ENCODE data around the gene LARP4. TPM values are rescaled to one million over a fixed set of nuclear protein-coding genes. Genes with fewer than 3 reads are reported as not detected.

Gene LARP4
- total RNA-seq, 1 donor from 2014 or later = 38.9 TPM

- peaks cover 32% of the 10 kb centered on the region for H3K4me1 Mint-ChIP-seq (ENCODE audit: low read depth)
- H3K27me3 Mint-ChIP-seq (ENCODE audit: low read depth) = no peaks in the 10 kb centered on the region
- TF ChIP-seq, protein P1, sequence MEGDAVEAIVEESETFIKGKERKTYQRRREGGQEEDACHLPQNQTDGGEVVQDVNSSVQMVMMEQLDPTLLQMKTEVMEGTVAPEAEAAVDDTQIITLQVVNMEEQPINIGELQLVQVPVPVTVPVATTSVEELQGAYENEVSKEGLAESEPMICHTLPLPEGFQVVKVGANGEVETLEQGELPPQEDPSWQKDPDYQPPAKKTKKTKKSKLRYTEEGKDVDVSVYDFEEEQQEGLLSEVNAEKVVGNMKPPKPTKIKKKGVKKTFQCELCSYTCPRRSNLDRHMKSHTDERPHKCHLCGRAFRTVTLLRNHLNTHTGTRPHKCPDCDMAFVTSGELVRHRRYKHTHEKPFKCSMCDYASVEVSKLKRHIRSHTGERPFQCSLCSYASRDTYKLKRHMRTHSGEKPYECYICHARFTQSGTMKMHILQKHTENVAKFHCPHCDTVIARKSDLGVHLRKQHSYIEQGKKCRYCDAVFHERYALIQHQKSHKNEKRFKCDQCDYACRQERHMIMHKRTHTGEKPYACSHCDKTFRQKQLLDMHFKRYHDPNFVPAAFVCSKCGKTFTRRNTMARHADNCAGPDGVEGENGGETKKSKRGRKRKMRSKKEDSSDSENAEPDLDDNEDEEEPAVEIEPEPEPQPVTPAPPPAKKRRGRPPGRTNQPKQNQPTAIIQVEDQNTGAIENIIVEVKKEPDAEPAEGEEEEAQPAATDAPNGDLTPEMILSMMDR (IDR thresholded peaks at IDR 0.05) = no peak
- no peak overlapping the region for H3K27ac Mint-ChIP-seq (ENCODE audit: unreplicated experiment)
- no peaks in the 10 kb centered on the region for H3K36me3 Mint-ChIP-seq (ENCODE audit: low read depth)
- no peak for DNase-seq (ENCODE audit: low spot score)
- no peak overlapping the region for H3K4me3 Mint-ChIP-seq (ENCODE audit: unreplicated experiment)
- H3K9me3 Mint-ChIP-seq (ENCODE audit: low read depth) = no peaks in the 10 kb centered on the region
Measured at GRCh38 chr12:50394469-50395029, 6.1 kb upstream of the LARP4 start.

DNA sequence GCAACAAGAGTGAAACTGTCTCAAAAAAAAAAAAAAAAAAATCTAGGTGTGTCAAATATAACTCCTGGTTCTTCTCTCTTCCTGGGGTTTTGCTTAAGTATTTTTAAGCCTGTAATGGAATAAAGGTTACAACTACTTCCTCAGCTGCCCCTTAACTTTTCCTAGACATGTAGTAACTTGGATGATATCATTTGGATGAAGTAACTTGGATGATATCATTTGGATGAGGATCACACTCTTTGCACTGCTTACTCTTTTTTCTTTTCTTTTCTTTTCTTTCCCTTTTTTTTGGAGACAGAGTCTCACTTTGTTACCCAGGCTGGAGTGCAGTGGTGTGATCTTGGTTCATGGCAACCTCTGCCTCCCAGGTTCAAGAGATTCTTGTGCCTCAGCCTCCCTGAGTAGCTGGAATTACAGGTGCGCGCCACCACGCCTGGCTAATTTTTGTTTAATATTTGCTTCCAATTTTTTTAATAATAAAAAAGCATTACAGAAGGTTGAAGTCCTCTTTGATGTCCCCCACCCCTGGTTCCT lies 3.5 kb upstream of the LARP4 start:
- TF ChIP-seq, protein P1 (IDR thresholded peaks at IDR 0.05) = no peak

GRCh38 chr12:50398931-50399330 lies 1.8 kb upstream of the LARP4 start:
- Mint-ChIP-seq H3K4me1 (ENCODE audit: low read depth) (peaks cover 43% of the 10 kb centered on the region), H3K36me3 (ENCODE audit: low read depth) (no peaks in the 10 kb centered on the region), H3K27ac (ENCODE audit: unreplicated experiment) (no peak overlapping the region), H3K9me3 (ENCODE audit: low read depth) (no peaks in the 10 kb centered on the region), H3K27me3 (ENCODE audit: low read depth) (no peaks in the 10 kb centered on the region), H3K4me3 (ENCODE audit: unreplicated experiment) (no peak overlapping the region)
- no peak for DNase-seq (ENCODE audit: low spot score)
- TF ChIP-seq, protein P1 (IDR thresholded peaks at IDR 0.05) = no peak

More for the DNA sequence above, 3.5 kb upstream of the LARP4 start:
- Mint-ChIP-seq H3K36me3 (ENCODE audit: low read depth) (no peaks in the 10 kb centered on the region), H3K27ac (ENCODE audit: unreplicated experiment) (peak overlapping the region; percentile 61), H3K4me3 (ENCODE audit: unreplicated experiment) (no peak overlapping the region), H3K4me1 (ENCODE audit: low read depth) (peaks cover 25% of the 10 kb centered on the region), H3K9me3 (ENCODE audit: low read depth) (no peaks in the 10 kb centered on the region), H3K27me3 (ENCODE audit: low read depth) (no peaks in the 10 kb centered on the region)
- DNase-seq (ENCODE audit: low spot score) = no peak

DNA sequence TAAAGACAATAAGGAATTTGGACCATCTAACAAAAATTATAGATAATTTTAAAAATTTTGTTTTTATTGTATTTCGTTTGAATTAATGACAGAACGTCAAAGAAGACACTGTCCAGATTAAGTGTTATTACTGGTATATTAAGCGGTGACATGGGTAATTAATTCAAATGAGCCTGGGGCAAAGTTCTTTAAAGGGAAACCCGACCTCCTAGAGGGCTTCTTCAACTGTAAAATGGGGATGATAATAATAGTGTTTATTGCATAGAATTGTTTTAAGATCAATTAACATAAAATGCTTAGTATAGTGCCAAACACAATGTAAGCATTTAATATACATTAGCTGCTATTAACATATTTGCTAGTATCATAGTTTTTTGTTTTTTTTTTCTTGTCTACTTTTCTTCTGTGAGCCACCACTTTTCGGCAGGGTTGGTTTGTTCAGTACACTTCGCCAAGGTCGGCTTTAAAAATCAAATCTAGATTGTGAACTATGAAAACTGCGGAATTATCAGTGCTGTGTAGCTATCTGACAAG lies 514 bp upstream of the LARP4 start:
- Mint-ChIP-seq H3K36me3 (ENCODE audit: low read depth) (no peaks in the 10 kb centered on the region), H3K27ac (ENCODE audit: unreplicated experiment) (peak overlapping the region; percentile 96), H3K27me3 (ENCODE audit: low read depth) (no peaks in the 10 kb centered on the region), H3K4me3 (ENCODE audit: unreplicated experiment) (peak overlapping the region; percentile 93), H3K9me3 (ENCODE audit: low read depth) (no peaks in the 10 kb centered on the region), H3K4me1 (ENCODE audit: low read depth) (peaks cover 46% of the 10 kb centered on the region)
- TF ChIP-seq, protein P1 (IDR thresholded peaks at IDR 0.05) = no peak
- DNase-seq (ENCODE audit: low spot score) = no peak

DNA sequence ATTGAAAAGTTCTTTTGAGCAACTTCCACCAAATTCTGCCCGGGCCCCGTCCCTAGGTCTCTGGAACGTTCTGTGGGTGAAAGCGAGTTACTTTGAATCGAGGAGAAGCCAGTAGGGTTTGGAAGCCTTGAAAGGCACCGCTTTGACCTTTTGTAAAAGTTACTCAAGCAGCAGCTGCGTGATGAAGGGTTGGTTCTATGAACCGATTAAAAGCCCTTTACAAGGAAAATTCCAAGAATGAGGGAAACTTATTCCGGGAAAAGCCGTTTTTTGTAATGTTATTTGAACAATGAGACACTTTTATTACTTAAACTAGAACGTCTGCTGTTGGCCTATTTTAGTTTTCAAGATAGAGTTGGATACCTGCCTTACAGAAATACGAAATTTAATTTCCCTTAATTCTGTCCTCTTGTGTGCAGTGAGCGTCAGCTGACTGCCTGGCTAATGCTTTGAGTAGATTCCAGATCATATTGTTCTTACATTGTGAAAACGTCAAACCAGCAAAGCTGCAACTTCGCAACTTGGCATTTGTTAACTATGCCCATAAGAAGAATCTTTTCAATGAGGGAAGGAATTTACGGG lies 906 bp downstream of the LARP4 start:
- Mint-ChIP-seq H3K36me3 (ENCODE audit: low read depth) (no peaks in the 10 kb centered on the region), H3K9me3 (ENCODE audit: low read depth) (no peaks in the 10 kb centered on the region), H3K27me3 (ENCODE audit: low read depth) (no peaks in the 10 kb centered on the region), H3K27ac (ENCODE audit: unreplicated experiment) (peak overlapping the region; percentile 96), H3K4me3 (ENCODE audit: unreplicated experiment) (peak overlapping the region; percentile 93), H3K4me1 (ENCODE audit: low read depth) (peaks cover 42% of the 10 kb centered on the region)
- DNase-seq (ENCODE audit: low spot score) = no peak
- TF ChIP-seq, protein P1 (IDR thresholded peaks at IDR 0.05) = no peak

Measured in chondrocyte (in vitro differentiated cells).